ACC112 (cell line): ENCODE results near the gene LAGE3.
"Not testable (repeated sequence)": the region's sequence is repeated elsewhere in the genome, so short reads cannot be mapped to it uniquely, and the experiment has no call there.

Source experiments
- H2AFZ ChIP-seq: fragments of 200-600 bp; sonication (generic); one replicate; pipeline ENCODE4 v1.6.0; 2017; ENCODE audit warnings: antibody characterized with exemption, low read length; ENCODE audit not compliant: unreplicated experiment
- H3K27ac ChIP-seq: fragments of 200-600 bp; sonication (generic); 2 replicates; pipeline ENCODE4 v1.5.1; 2014; ENCODE audit warnings: low read depth, mild to moderate bottlenecking, antibody characterized with exemption, low read length, moderate library complexity
- H3K27me3 ChIP-seq: fragments of 200-600 bp; sonication (generic); 2 replicates; pipeline ENCODE4 v1.6.1; 2014; ENCODE audit warnings: mild to moderate bottlenecking, antibody characterized with exemption, low read length, moderate library complexity, mixed read lengths; ENCODE audit not compliant: insufficient read depth
- H3K36me3 ChIP-seq: fragments of 200-600 bp; sonication (generic); 2 replicates; pipeline ENCODE4 v1.6.1; 2016; ENCODE audit warnings: mild to moderate bottlenecking, antibody characterized with exemption, low read length, moderate library complexity, mixed read lengths; ENCODE audit not compliant: insufficient read depth
- H3K4me1 ChIP-seq: fragments of 200-600 bp; sonication (generic); one replicate; pipeline ENCODE4 v1.6.1; 2016; ENCODE audit warnings: low read length, mixed read lengths; ENCODE audit not compliant: insufficient read depth, unreplicated experiment, control insufficient read depth
- H3K4me3 ChIP-seq: fragments of 200-600 bp; sonication (generic); 2 replicates; pipeline ENCODE4 v1.5.1; 2014; ENCODE audit warnings: mild to moderate bottlenecking, low read depth, low read length
- H3K79me2 ChIP-seq: fragments of 200-600 bp; sonication (generic); one replicate; pipeline ENCODE4 v1.6.0; 2016; ENCODE audit warnings: low read length; ENCODE audit not compliant: control insufficient read depth, unreplicated experiment, insufficient read depth

Gene LAGE3

DNA sequence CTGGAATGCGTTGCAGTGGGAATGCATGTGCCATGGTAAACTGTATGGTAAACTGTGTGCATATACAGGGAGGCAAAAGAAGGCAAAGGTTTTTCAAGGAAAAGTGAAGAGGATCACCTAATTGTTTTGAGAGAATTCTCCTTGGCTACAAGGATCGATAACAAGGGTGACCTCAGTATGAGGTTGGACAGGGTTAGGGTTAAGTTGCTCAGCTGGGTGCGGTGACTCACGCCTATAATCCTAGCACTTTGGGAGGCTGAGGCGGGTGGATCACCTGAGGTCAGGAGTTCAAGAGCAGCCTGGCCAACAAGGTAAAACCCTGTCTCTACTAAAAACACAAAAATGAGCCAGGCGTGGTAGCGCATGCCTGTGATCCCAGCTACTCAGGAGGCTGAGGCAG, 22.3 kb upstream of the LAGE3 start:
- H3K27me3 ChIP-seq, H3K4me3 ChIP-seq, H3K79me2 ChIP-seq, H2AFZ ChIP-seq, H3K27ac ChIP-seq, H3K36me3 ChIP-seq: not testable (repeated sequence)
- H3K4me1 ChIP-seq, result peaks cover 16% of the 10 kb centered on the region

DNA sequence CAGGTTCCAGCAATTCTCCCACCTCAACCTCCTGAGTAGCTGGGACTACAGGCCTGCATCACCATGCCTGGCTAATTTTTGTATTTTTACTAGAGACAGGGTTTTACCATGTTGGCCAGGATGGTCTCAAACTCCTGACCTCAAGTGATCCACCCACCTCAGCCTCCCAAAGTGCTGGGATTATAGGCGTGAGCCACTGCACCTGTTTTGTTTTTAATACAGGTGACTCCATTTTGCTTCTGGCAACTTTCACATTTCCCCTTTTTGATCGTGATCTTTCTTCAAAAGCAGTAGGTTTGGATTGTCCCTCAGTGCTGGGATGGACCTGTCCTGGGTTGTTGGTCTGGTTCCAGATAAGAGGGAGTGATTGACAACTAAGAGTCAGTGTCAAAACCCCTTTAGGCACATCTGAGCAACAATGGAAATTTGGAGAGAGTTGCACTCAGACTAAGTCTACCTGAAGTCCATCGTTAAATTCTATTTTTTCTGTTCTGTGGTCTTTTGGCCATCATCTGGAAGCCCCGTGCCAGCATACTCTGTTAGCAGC, 17.6 kb upstream of the LAGE3 start:
- not testable (repeated sequence) for H3K36me3 ChIP-seq, H2AFZ ChIP-seq, H3K27me3 ChIP-seq, H3K79me2 ChIP-seq, H3K4me3 ChIP-seq, H3K4me1 ChIP-seq, H3K27ac ChIP-seq

DNA sequence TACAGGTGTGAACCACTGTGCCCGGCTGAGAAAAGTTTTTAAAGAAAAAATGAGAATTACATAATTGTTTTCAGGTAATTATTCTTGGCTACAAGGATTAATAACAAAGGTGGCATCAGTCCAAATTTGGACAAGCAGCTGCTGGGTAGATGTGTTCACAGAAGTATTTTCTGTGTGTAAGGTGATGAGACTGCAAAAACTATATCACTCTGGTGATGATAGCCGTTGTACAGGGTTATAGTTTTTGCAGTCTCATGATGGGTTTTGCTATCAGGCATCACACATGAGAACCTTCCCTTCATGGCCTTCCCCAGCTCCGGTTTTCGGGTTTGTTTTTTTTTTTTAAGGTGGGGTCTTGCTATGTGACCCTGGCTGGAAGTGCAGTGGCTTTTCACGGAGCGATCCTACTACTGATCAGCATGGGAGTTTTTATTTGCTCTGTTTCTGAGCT, 16.4 kb upstream of the LAGE3 start:
- no peaks in the 10 kb centered on the region for H3K36me3 ChIP-seq
- H3K4me3 ChIP-seq, result no peak overlapping the region
- H3K79me2 ChIP-seq, result no peaks in the 10 kb centered on the region
- no peak overlapping the region for H2AFZ ChIP-seq
- H3K27ac ChIP-seq, result no peak overlapping the region
- no peaks in the 10 kb centered on the region for H3K27me3 ChIP-seq
- peaks cover 4% of the 10 kb centered on the region for H3K4me1 ChIP-seq

DNA sequence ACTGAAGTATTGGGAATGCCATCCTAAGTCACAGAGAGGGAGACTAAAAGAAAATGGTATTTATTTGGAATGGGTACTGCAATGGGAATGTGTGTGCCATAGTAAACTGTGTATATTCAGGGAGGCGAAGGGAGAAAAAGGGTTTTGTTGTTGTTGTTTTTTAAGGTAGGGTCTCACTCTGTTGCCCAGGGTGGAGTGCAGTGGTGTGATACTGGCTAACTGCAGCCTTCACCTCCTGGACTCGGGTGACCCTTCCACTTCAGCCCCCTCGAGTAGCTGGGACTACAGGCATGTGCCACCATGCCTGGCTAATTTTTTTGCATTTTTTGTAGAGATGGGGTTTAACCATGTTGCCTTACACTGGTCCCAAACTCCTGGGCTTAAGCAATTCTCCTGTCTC, 15.6 kb upstream of the LAGE3 start:
- H2AFZ ChIP-seq, result no peak overlapping the region
- no peak overlapping the region for H3K4me3 ChIP-seq
- no peaks in the 10 kb centered on the region for H3K36me3 ChIP-seq
- no peaks in the 10 kb centered on the region for H3K27me3 ChIP-seq
- H3K4me1 ChIP-seq, result peaks cover 4% of the 10 kb centered on the region
- peaks cover under 1% of the 10 kb centered on the region for H3K79me2 ChIP-seq
- no peak overlapping the region for H3K27ac ChIP-seq

GRCh38 chrX:154490414-154491083, 11.5 kb upstream of the LAGE3 start, which contains the start of gene SLC10A3:
TSS of gene SLC10A3 (minus strand) at chrX:154490629. CDS start at chrX:154488940, 1,689 bp downstream.
- peaks cover 16% of the 10 kb centered on the region for H3K79me2 ChIP-seq
- H3K27ac ChIP-seq, result peak within 1 kb of the TSS; percentile 77
- H3K4me1 ChIP-seq, result no peaks in the 10 kb centered on the region
- H2AFZ ChIP-seq, result no peak within 1 kb of the TSS
- no peaks in the 10 kb centered on the region for H3K27me3 ChIP-seq
- H3K4me3 ChIP-seq, result peak within 1 kb of the TSS; percentile 80
- no peaks in the 10 kb centered on the region for H3K36me3 ChIP-seq

GRCh38 chrX:154490021-154490413, 10.9 kb upstream of the LAGE3 start:
- no peaks in the 10 kb centered on the region for H3K27me3 ChIP-seq
- peak overlapping the region; percentile 77; the same call in 1 of the 2 replicates for H3K27ac ChIP-seq

GRCh38 chrX:154489182-154489581, 10.1 kb upstream of the LAGE3 start:
- H3K27me3 ChIP-seq, result no peaks in the 10 kb centered on the region
- H2AFZ ChIP-seq, result no peak overlapping the region
- peaks cover 27% of the 10 kb centered on the region for H3K79me2 ChIP-seq
- H3K36me3 ChIP-seq, result no peaks in the 10 kb centered on the region; the same call in 1 of the 2 replicates
- H3K27ac ChIP-seq, result no peak overlapping the region
- peaks cover 8% of the 10 kb centered on the region for H3K4me1 ChIP-seq
- H3K4me3 ChIP-seq, result peak overlapping the region; percentile 80

More at GRCh38 chrX:154490021-154490413, 10.9 kb upstream of the LAGE3 start:
- peaks cover 22% of the 10 kb centered on the region for H3K79me2 ChIP-seq
- H2AFZ ChIP-seq, result no peak overlapping the region
- peak overlapping the region; percentile 80 for H3K4me3 ChIP-seq
- H3K36me3 ChIP-seq, result no peaks in the 10 kb centered on the region; the same call in 1 of the 2 replicates
- no peaks in the 10 kb centered on the region for H3K4me1 ChIP-seq

DNA sequence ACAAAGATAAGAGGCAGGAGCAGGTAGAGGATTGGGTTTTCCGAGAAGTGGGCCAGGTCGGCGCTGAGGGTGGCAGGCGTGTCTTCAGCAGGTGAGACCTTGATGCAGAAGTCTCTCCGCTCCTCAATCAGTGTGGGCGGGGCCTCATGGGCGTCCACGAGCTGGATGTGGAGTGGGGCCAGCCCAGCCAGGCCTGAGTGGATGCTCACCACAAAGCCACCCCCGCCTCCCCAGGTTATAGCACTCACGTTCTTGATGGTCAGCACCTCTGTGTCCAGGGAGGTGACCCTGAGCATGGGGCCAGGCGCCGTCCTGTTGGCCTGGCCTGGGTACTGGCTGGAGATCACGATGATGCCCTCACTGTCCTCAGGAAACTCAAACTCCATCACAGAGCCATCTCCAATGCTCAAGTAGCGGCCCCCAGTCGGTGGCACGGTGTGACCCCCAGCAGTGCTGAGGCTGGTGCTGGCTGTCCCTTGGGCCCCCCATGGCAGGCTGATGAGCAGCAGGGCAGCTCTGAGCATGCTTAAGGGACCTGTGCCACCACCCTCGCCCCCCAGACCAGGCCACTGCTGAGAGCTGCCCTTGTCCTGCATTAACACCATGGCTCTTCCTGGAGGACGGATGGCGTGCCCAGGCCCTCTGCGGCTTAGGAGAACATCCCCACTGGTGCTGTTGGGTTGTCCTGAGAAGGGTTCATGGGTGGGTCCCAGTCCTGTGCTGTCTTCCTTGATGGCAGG, 9.4 kb upstream of the LAGE3 start:
- Histone ChIP-seq H2AFZ (no peak overlapping the region), H3K27me3 (no peaks in the 10 kb centered on the region), H3K4me3 (no peak overlapping the region; the same call in 1 of the 2 replicates), H3K4me1 (peaks cover 10% of the 10 kb centered on the region), H3K79me2 (peaks cover 27% of the 10 kb centered on the region), H3K36me3 (no peaks in the 10 kb centered on the region; the same call in 1 of the 2 replicates), H3K27ac (no peak overlapping the region)

GRCh38 chrX:154487518-154488290, 8.6 kb upstream of the LAGE3 start:
- peaks cover 27% of the 10 kb centered on the region for H3K79me2 ChIP-seq
- H2AFZ ChIP-seq, result no peak overlapping the region
- H3K36me3 ChIP-seq, result no peaks in the 10 kb centered on the region; the same call in 1 of the 2 replicates
- no peak overlapping the region for H3K4me3 ChIP-seq
- H3K27ac ChIP-seq, result no peak overlapping the region
- peaks cover 10% of the 10 kb centered on the region for H3K4me1 ChIP-seq
- H3K27me3 ChIP-seq, result no peaks in the 10 kb centered on the region
